ENCODE results near the gene NCR1.
"Not testable (repeated sequence)": the region's sequence is repeated elsewhere in the genome, so short reads cannot be mapped to it uniquely, and the experiment has no call there.

The NCR1 gene

GRCh38 chr19:54938906-54939305 is 33.0 kb downstream of the NCR1 start:
- no peak for TF ChIP-seq CTCF (IDR thresholded peaks at IDR 0.05; ENCODE audit: control insufficient read depth, insufficient read depth, low read depth, low read length, missing control alignments)
- no peak for DNase-seq (ENCODE audit: low read depth)
- no peak overlapping the region for H3K4me3 ChIP-seq (ENCODE audit: control insufficient read depth, low read depth, low read length)

GRCh38 chr19:54939538-54939937 is 33.6 kb downstream of the NCR1 start:
- H3K4me3 ChIP-seq (ENCODE audit: control insufficient read depth, low read depth, low read length); DNase-seq (ENCODE audit: low read depth): not testable (repeated sequence)

- not testable (repeated sequence) for DNase-seq (ENCODE audit: low read depth); H3K4me3 ChIP-seq (ENCODE audit: control insufficient read depth, low read depth, low read length)
These were observed 37.9 kb downstream of the NCR1 start for GRCh38 chr19:54943772-54944361.

GRCh38 chr19:54947381-54947780 is 41.4 kb downstream of the NCR1 start, which contains the start of gene NLRP7:
NLRP7 (minus strand) TSS chr19:54947530.
- no peak within 1 kb of the TSS for H3K4me3 ChIP-seq (ENCODE audit: control insufficient read depth, low read depth, low read length)
- no peak for DNase-seq (ENCODE audit: low read depth)
- TF ChIP-seq CTCF (IDR thresholded peaks at IDR 0.05; ENCODE audit: control insufficient read depth, insufficient read depth, low read depth, low read length, missing control alignments): no peak

DNA sequence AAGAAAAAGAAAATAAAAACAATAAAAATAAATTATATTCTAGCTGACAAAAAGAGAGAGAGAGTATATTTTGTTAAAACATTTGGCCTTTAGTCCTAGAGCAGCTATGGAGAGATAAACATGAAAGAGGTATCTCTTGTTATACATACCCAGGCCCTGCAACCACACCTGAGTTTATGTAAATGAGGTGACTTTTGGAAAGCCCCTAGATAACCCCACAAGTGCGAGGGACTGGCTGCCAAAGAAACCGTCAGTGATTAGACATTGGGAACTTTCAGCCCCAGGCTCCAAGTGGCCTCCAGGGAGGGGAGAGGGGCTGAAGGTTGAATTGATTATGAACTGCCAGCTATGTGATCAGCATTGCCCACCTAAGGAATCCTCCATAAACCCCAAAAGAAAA is 43.5 kb downstream of the NCR1 start:
- no peak overlapping the region for H3K4me3 ChIP-seq (ENCODE audit: control insufficient read depth, low read depth, low read length)
- DNase-seq (ENCODE audit: low read depth): no peak
- no peak for TF ChIP-seq CTCF (IDR thresholded peaks at IDR 0.05; ENCODE audit: control insufficient read depth, insufficient read depth, low read depth, low read length, missing control alignments)

- H3K4me3 ChIP-seq (ENCODE audit: control insufficient read depth, low read depth, low read length); DNase-seq (ENCODE audit: low read depth): not testable (repeated sequence)
These were observed 44.6 kb downstream of the NCR1 start for GRCh38 chr19:54950580-54950979.

- no peak for TF ChIP-seq CTCF (IDR thresholded peaks at IDR 0.05; ENCODE audit: control insufficient read depth, insufficient read depth, low read depth, low read length, missing control alignments)
- DNase-seq (ENCODE audit: low read depth): peak; percentile 21
- H3K4me3 ChIP-seq (ENCODE audit: control insufficient read depth, low read depth, low read length): no peak overlapping the region
These were observed 46.8 kb downstream of the NCR1 start for GRCh38 chr19:54952591-54953344.

GRCh38 chr19:54953345-54953713 is 47.4 kb downstream of the NCR1 start:
- DNase-seq (ENCODE audit: low read depth); H3K4me3 ChIP-seq (ENCODE audit: control insufficient read depth, low read depth, low read length): not testable (repeated sequence)

DNA sequence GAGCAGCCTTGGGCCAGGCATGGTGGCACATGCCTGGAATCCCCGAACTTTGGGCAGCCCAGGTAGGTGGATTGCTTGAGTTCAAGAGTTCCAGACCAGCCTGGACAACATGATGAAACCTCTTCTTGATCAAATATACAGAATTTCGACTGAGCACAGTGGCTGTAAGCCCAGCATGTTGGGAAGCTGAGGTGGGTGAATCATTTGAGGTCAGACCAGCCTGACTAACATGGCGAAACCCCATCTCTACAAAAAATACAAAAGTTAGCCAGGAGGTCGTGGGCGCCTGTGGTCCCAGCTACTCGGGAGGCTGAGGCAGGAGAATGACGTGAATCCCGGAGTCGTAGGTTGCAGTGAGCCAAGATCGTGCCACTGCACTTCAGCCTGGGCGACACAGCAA is 49.4 kb downstream of the NCR1 start:
- TF ChIP-seq CTCF (IDR thresholded peaks at IDR 0.05; ENCODE audit: control insufficient read depth, insufficient read depth, low read depth, low read length, missing control alignments): no peak
- no peak overlapping the region for H3K4me3 ChIP-seq (ENCODE audit: control insufficient read depth, low read depth, low read length)
- no peak for DNase-seq (ENCODE audit: low read depth)
